Esophagus muscularis mucosa (tissue), 3 donors: Measurements from ENCODE around the gene RHBDL1.

Experiments
- CTCF ChIP-seq, 3 experiments: fragments of 200-600 bp in 2 of 3; fragments of 450-650 bp in 1 of 3; sonication (generic) in 2 of 3; IDR thresholded peaks; one replicate each; pipeline ENCODE4 v1.5.1; 2017 to 2019; ENCODE audit warnings: antibody characterized with exemption in 3 of 3, mild to moderate bottlenecking in 2 of 3, moderate library complexity in 1 of 3
- POLR2AphosphoS5 ChIP-seq, 2 donors: sonication (generic); formaldehyde crosslinking; IDR thresholded peaks; one replicate each; pipeline ENCODE4 v1.6.1; 2017; ENCODE audit warnings: antibody characterized with exemption in 2 of 2

DNA sequence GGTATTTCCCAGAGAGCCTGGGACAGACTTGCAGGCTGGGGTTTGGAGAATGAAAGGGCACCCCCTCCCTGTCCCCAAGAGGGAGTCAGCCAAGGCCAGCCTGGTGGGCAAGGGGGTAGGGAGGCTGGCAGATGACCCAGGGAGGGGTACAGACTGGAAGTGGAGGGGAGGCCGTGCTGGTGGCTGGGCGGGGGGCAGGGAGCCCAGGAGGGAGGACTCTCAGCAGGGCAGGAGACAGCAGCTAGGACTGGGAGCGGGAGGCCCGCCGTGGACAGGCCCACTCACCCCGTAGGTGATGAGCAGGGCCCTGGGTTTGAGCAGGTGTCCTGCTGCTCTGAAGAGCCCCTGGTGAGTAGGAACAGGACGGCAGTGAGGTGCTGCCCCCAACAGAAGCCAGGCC, 40.5 kb upstream of the RHBDL1 start:
- no peak for TF ChIP-seq CTCF (IDR thresholded peaks at IDR 0.05)
- no peak for TF ChIP-seq POLR2AphosphoS5 (IDR thresholded peaks at IDR 0.05)
